ENCODE data around the gene ELAVL3.
"Not testable (repeated sequence)": the region's sequence is repeated elsewhere in the genome, so short reads cannot be mapped to it uniquely, and the experiment has no call there.

ELAVL3 gene

GRCh38 chr19:11458236-11458900 lies 22.5 kb downstream of the ELAVL3 start:
- DNase-seq: no peak

GRCh38 chr19:11457831-11458230 lies 23.0 kb downstream of the ELAVL3 start:
- DNase-seq: no peak

GRCh38 chr19:11457115-11457514 lies 23.7 kb downstream of the ELAVL3 start:
- DNase-seq: no peak

- DNase-seq: no peak
Observed at GRCh38 chr19:11456659-11457058, 24.2 kb downstream of the ELAVL3 start.

GRCh38 chr19:11455233-11455554 lies 25.7 kb downstream of the ELAVL3 start:
- not testable (repeated sequence) for DNase-seq

- DNase-seq: no peak
Observed at GRCh38 chr19:11453468-11454341, 27.1 kb downstream of the ELAVL3 start.

GRCh38 chr19:11452620-11453310 lies 28.1 kb downstream of the ELAVL3 start:
- no peak for DNase-seq

- no peak for DNase-seq
Observed at GRCh38 chr19:11451871-11452619, 28.8 kb downstream of the ELAVL3 start.

- DNase-seq: no peak
Observed at GRCh38 chr19:11451327-11451870, 29.4 kb downstream of the ELAVL3 start.

GRCh38 chr19:11450570-11451326 lies 30.1 kb downstream of the ELAVL3 start:
- no peak for DNase-seq

- no peak for DNase-seq
Observed at GRCh38 chr19:11448923-11449554, 31.8 kb downstream of the ELAVL3 start.

GRCh38 chr19:11448410-11448809 lies 32.4 kb downstream of the ELAVL3 start:
- DNase-seq: no peak

GRCh38 chr19:11447347-11448262 lies 33.2 kb downstream of the ELAVL3 start:
- no peak for DNase-seq

GRCh38 chr19:11446652-11447301 lies 34.1 kb downstream of the ELAVL3 start:
- DNase-seq: peak; percentile 38

- no peak for DNase-seq
Observed at GRCh38 chr19:11446271-11446651, 34.6 kb downstream of the ELAVL3 start.

- DNase-seq: no peak
Observed at GRCh38 chr19:11445141-11445540, 35.7 kb downstream of the ELAVL3 start.

- DNase-seq: no peak
Observed at GRCh38 chr19:11444059-11444458, 36.8 kb downstream of the ELAVL3 start.

GRCh38 chr19:11437955-11438354 lies 42.9 kb downstream of the ELAVL3 start:
- DNase-seq: no peak

GRCh38 chr19:11435833-11436313 lies 45.0 kb downstream of the ELAVL3 start:
- no peak for DNase-seq

All from effector CD8-positive, alpha-beta T cell (primary cell).